ENCODE data around the gene ASIC4. TPM values are rescaled to one million over a fixed set of nuclear protein-coding genes. Genes with fewer than 3 reads are reported as not detected.
A peak's percentile ranks its signal among the peaks of the same experiment; 100 is the strongest.

ASIC4 gene
- total and polyA plus RNA-seq, 2 of the 13 experiments (the other 11 are each of a cell fraction or from before 2014, with no cell fraction given), result 0.03 TPM; not detected in 1

DNA sequence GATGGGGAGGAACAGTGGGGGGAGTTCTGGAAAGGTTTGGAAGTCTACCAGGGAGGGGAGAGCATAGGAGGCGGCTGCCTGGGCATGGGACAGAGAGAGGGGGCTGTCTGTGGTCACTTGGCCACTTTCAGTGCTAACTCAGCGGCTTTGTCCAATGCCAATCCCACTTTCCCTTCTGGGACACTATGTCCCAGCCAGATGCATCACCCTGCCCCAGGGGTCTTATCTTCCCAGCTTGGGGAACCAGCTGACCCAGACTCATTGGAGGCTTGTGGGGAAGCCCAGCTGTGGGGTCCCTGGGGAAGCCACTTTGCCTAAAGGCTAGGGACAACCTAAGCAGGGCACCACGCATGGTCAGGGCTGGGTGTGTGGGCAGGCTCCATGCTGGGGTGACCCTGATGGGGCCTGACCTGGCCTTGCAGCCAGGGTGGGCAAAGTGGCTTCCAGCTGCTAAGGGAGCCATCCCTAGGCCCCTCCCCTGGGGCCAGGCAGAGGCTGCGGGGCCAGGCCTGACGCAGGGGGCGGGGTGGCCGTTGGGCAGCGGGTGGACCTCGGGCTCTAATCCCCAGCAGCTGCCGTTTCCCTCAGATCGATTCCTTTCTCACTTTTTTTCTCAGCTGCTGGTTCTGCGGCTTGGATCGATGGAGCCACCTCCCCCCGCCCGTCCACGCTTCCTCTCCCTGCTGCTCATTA, 1.6 kb upstream of the ASIC4 start (continued):
- TF ChIP-seq CEBPZ (IDR thresholded peaks at IDR 0.05; ENCODE audit: low read length) (no peak), ZNF609 (CRISPR knock-in tag; IDR thresholded peaks at IDR 0.05; ENCODE audit: borderline replicate concordance) (peak; percentile 27; the same call in 1 of the 2 replicates), ZNF274 (CRISPR knock-in tag; IDR thresholded peaks at IDR 0.05) (no peak), KMT2B (CRISPR knock-in tag; IDR thresholded peaks at IDR 0.05) (no peak), ZNF329 (CRISPR knock-in tag; IDR thresholded peaks at IDR 0.05; ENCODE audit: low read depth) (no peak), KDM5B (CRISPR knock-in tag; IDR thresholded peaks at IDR 0.05; ENCODE audit: borderline replicate concordance) (peak; percentile 59; the same call in 1 of the 2 replicates), ZNF615 (CRISPR knock-in tag; IDR thresholded peaks at IDR 0.05; ENCODE audit: borderline replicate concordance) (no peak), HNRNPL (IDR thresholded peaks at IDR 0.05; ENCODE audit: low read depth, low read length) (no peak), NFRKB (IDR thresholded peaks at IDR 0.05) (no peak), CAMTA2 (CRISPR knock-in tag; IDR thresholded peaks at IDR 0.05; ENCODE audit: borderline replicate concordance) (no peak), POLR2AphosphoS2 (IDR thresholded peaks at IDR 0.05; ENCODE audit: low read depth, low read length) (no peak), ZSCAN30 (CRISPR knock-in tag; IDR thresholded peaks at IDR 0.05) (no peak), ZNF282 (IDR thresholded peaks at IDR 0.05; ENCODE audit: partially characterized antibody) (no peak), ZNF44 (CRISPR knock-in tag; IDR thresholded peaks at IDR 0.05) (no peak)
- TF ChIP-seq, protein P1, sequence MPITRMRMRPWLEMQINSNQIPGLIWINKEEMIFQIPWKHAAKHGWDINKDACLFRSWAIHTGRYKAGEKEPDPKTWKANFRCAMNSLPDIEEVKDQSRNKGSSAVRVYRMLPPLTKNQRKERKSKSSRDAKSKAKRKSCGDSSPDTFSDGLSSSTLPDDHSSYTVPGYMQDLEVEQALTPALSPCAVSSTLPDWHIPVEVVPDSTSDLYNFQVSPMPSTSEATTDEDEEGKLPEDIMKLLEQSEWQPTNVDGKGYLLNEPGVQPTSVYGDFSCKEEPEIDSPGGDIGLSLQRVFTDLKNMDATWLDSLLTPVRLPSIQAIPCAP (CRISPR knock-in tag; IDR thresholded peaks at IDR 0.05; ENCODE audit: low read depth), result no peak
- TF ChIP-seq, protein P2, sequence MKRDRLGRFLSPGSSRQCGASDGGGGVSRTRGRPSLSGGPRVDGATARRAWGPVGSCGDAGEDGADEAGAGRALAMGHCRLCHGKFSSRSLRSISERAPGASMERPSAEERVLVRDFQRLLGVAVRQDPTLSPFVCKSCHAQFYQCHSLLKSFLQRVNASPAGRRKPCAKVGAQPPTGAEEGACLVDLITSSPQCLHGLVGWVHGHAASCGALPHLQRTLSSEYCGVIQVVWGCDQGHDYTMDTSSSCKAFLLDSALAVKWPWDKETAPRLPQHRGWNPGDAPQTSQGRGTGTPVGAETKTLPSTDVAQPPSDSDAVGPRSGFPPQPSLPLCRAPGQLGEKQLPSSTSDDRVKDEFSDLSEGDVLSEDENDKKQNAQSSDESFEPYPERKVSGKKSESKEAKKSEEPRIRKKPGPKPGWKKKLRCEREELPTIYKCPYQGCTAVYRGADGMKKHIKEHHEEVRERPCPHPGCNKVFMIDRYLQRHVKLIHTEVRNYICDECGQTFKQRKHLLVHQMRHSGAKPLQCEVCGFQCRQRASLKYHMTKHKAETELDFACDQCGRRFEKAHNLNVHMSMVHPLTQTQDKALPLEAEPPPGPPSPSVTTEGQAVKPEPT (CRISPR knock-in tag; IDR thresholded peaks at IDR 0.05; ENCODE audit: low read depth), result no peak
- TF ChIP-seq, protein P3, sequence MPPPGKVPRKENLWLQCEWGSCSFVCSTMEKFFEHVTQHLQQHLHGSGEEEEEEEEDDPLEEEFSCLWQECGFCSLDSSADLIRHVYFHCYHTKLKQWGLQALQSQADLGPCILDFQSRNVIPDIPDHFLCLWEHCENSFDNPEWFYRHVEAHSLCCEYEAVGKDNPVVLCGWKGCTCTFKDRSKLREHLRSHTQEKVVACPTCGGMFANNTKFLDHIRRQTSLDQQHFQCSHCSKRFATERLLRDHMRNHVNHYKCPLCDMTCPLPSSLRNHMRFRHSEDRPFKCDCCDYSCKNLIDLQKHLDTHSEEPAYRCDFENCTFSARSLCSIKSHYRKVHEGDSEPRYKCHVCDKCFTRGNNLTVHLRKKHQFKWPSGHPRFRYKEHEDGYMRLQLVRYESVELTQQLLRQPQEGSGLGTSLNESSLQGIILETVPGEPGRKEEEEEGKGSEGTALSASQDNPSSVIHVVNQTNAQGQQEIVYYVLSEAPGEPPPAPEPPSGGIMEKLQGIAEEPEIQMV (CRISPR knock-in tag; IDR thresholded peaks at IDR 0.05; ENCODE audit: low read depth), result no peak

Data from HepG2 (cell line).